Nucleus accumbens (tissue), 56 donors: Measurements from ENCODE around the gene FOXP2.

Experiments used
- DNase-seq, 56 donors: peaks; one replicate each; lab custom pipeline; 2025; lab: John Stamatoyannopoulos, UW

FOXP2 gene

DNA sequence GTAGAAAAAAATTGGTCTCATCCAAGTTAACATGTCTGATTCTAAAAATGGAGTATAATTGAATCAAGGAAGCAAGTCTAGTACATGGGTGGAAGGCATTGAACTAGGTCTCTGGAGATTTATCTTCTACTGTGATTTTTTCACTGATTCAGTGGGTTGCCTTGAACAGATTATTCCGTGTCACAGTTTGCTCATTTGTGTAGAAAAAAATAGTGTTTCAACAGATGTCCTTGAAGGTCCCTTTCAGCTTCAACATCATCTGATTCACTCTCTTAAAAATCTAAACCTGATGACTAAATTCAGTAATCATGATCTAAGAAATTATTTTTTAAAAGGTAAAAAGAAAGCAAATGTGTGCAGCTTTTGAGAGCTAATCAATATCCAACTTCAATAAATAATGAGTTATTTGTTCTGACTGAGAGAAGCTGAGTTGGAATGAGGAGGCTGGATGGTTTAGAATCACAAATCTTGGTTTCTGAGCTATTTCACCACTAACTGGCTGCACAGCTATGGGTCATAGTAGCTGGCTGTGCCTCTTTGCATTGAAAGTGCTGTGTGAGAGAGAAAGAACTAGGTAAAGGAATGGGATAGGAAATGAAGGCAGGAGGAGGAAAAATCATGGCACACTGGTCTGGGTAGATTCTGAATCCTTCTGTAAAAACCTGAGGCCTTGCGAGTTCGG lies 285.8 kb downstream of the FOXP2 start:
- DNase-seq, result no peak

DNA sequence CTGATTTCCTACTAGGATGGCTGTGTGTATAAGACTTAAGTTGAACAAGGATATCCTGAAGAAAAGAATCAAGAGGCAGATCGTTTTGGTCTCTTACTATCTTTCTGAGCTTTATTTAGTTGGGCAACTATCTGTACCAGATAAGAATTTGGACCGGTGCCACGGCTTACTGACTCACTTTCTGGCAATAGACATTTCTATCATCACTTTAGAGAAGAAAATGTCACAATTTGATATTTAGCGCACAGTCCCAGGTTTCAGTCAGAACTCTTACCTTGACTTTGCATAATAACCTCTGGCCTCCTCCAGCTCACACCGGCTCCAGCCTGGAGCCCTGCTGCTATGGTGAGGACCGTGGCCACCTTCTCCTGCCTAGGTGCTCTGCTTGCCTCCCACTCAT lies 289.1 kb downstream of the FOXP2 start:
- DNase-seq, result no peak

DNA sequence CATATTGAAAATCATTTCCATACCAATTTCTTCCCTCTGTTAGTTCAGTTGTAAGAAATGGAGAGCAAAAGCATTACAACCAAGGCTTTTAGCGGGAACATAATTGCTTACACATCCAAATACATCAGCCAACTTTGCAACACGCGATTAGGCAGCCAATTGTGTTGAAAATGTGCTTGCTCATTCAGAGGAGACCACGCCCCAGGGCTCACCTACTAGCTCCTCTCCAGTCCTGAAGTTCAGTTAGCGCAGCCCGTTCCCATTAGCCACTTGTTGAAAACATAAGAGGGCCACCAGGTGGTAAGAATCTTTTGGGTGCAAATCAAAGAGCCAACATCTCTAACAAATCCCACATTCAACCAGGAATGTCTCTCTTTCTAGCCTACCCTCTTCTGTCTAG lies 294.0 kb downstream of the FOXP2 start:
- DNase-seq, result no peak

DNA sequence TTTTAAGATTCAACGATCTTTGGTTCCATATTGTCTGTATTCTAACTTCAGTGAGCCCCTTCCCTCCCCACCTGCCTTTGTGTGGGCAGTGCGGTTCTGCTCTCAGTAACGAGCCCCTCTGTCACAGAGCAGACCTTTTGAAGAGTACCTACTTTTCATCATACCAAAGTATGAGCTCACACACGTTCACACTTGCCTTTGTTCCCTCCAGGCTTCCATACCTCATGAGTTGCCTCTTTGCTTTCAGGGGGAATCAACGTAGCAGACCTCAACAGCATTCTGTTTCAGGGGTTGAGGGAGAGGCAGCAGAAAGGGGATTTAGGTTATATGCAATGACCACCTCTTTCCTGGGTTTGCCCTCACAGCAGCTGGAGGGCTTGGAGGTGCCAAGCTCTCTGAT lies 295.9 kb downstream of the FOXP2 start:
- no peak for DNase-seq

DNA sequence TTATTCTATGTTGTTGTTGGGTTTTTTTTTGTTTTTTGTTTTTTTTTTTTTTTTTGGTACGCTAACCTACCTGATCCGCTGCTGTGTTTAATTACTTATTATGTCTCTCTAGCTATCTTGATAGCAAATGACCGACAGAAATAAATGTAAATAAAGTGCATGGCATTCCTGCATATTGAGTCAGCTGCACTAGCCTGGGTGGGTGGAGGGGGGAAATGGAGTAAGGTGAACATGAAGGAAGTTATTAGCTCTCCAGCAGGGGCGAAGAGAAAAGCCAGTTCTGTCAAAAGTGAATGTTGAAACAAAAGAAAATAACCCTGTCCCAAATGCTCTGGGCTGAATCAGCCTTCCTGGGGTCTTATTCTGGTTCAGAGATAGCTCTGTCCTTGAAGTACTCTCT lies 296.6 kb downstream of the FOXP2 start:
- no peak for DNase-seq

DNA sequence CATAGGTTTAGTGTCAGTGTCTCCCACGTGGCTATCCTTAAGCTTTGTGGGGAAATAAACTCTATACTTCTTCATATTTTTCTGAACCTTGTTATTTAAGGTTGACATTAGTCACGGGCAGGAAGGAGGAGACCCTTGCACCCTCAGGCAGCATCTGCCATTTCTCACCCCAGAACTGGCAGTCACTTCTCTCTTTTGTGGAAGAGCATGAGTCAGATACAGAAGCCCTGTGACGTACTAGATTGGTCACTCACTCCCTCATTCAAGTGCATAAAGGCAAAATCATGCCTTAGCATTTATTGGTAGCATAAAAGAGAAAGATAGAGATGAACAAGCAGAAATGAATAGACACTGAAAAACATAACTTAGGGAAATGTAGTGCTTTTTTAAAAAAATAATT lies 301.3 kb downstream of the FOXP2 start:
- no peak for DNase-seq

DNA sequence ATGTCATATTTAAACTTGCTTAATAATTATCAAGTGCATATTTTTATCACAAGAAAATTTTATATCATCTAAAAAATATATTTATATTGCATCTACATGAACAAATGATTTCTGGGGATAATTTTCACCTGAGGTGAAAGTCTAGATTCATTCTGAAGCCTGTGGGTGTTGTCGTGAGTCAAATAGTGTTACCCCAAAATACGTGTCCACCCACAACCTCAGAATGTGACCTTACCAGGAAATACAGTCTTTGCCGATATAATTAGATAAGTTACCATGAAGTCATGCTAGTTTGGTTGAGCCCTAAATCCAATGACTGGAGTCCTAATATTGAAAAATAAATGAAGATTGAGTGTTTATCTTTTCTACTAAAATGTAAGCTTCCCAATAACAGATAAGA lies 304.2 kb downstream of the FOXP2 start:
- no peak for DNase-seq

DNA sequence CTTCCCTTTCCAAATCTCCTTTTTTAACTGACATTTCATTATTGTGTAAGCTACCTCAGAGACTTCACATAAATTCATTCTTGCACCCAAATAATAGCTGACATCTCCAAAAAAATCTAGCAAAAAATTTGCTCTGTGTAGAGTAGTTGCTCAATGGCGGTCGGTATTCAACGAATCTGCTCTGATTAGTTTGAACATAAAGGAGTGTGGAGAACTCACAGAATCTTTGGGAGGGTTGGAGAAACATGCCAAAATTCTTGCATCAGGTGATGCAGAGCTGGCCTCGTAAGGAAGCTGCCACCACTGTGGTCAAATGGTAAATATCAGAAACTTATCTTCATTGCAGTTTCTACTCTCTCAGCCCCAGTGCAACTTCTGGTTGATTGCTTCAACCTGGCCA lies 306.1 kb downstream of the FOXP2 start:
- DNase-seq, result no peak

DNA sequence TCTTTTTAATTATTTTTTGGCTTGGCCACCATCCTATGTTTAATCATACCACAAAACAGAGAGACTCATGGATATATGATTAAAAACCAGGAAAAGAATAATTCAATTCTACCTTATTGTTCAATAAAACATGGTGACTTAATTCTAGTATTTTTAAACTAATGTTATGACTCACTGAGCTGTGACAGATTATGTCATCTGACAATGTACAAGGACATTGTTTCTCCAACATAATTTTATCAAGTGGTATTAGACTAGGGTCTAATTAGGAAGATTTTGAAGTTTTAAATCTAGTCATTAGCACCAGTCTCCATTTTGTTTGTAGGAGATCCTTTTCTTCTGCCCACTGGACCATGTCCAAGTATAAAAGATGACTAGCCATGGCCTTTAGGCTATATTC lies 307.9 kb downstream of the FOXP2 start:
- no peak for DNase-seq

DNA sequence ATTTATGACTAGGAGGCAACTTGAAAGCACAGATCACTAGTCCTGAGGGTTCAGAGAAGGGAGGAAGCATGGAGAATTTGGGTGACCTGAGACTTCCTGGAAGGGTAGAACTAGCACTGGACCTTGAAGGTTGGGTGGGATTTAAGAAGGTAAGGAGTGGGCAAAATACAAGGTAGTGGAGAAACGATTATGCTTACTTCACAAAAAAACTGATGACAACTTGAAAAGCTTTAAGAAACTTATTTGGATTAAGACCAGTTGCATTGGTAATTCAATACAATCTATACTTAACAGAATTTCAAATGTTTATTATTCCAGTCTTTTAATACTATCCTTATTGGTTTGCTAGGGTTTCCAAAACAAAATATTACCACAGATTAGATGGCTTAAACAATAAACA lies 308.7 kb downstream of the FOXP2 start:
- no peak for DNase-seq

DNA sequence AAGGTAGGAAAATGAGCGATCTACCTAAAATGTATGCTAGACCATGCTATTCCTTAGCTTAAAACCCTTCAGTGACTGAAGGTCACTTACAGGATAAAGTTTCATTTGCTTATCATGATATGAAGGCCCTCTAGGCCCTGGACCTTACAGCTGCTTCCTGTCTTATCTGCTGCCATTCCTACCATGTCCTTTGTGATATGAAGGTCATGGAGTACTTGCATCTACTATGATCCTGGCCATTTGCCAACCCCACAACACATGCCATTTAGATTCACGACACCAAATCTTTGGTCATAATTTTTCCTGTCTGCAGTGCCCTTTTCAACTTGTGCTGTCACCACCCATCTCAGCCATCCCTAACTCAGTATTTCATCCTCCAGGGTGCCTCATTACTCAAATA lies 325.5 kb downstream of the FOXP2 start:
- no peak for DNase-seq

DNA sequence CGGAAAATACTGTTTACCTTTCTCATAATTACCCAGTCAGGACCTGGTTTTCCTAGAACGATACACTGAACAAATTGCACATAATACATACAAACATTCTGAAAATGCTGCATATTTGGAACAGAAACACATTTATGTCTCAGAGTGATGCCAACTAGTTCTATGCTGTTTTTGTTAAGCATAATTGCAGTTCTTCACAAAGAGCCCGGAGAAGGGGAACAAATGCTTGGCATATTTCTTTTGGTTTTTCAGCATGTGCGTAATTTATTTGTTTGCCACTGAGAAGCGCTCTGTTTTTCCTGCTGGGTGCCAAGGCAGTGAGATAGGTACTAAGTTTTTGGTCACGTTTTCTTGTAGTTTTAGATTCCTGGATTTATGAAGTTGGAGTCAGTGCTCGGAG lies 326.3 kb downstream of the FOXP2 start:
- no peak for DNase-seq

DNA sequence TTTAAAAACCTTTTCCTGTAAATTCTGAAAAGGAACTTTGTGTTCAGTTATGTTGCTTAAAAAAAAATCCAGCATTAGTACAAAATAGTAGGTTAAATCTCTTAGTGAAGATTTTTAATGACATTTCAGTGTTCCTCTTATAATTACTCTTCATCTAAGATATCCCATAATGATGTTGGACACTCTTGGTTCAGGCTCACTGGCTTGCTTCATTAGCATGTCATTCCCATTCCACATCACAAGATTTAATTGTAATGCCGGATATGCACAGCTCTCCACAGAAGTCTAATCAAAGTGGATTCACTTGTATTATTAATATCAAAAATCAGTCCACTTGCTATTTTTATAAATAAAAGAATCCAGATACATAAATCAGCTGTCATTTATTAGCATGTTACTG lies 327.3 kb downstream of the FOXP2 start:
- DNase-seq, result no peak
